T-helper 2 cell treated with Interferon-gamma antibody and Interleukin-4, amounts not matched to agents 100 ng/mL and 5 ng/mL, for 36 hours (primary cell): ENCODE measurements around the gene AGAP3. TPM values are rescaled to one million over a fixed set of nuclear protein-coding genes. Genes with fewer than 3 reads are reported as not detected.
"Not testable (repeated sequence)": the region's sequence is repeated elsewhere in the genome, so short reads cannot be mapped to it uniquely, and the experiment has no call there.

ENCODE experiments used
- intact Hi-C: fragments of 100-400 bp; cut with micrococcal nuclease; formaldehyde crosslinking; loops from one replicate; pipeline ENCODE4 v1.15.1; 2023
- total RNA-seq: library from RNA; stranded (reverse); gene quantifications from 2 replicates; pipeline ENCODE4 v1.2.3, GENCODE V29; 2022

Gene AGAP3
- 26.9 and 29.3 TPM in 2 replicates for total RNA-seq

DNA sequence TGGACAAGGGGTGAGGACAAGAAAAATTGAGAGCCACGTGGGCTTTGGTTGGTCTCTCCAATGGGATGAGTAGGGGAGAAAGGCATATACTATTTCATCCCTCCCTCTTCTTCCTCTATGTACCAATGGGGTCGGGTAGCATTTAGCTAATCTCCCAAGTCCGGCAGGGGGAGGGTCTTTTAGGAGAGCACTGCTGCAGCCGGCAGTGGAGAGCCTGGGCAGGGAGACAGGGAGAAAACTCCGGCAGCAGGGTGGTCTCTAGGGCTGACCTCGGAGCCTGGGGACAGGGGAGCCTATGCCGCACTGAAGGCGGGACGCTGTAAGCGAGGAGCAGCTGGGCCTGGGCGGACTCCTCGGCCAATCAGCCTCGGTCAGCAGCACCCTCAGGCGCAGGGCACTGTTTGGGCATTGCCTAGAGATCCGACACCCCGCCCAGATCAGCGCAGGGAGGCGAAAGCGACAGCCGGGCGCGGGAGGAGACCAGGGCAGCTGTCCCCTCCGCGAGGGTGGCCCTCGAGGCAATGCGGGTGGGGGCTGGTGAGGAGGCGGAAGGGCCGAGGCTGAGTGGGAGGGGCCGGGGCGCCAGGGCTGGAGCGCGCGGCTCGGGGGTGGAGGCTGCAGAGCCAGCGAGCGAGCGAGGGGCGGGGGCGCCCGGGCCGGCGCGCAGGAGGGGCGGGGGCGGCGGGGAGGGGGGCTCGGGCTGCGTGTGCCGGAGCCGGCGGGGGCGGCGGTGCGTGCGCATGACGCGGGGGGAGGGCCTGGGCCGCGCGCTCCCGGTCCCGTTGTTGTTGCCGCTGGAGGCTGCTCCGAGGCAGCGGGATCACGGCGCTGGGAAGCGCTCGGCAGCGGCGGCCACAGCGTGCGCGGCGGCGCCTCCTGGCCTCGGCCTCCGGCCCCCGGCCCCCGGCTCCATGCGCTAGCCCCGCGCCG is at the start of gene AGAP3:
AGAP3 (plus strand) TSS at position 785 of the 930 bp plus-strand sequence. CDS start 267 bp downstream, outside the sequence.
- intact Hi-C loops, result loop anchor here (10.0 kb wide), 1 partner anchor 111 kb away; the partner anchor contains the start of gene KCNH2

DNA sequence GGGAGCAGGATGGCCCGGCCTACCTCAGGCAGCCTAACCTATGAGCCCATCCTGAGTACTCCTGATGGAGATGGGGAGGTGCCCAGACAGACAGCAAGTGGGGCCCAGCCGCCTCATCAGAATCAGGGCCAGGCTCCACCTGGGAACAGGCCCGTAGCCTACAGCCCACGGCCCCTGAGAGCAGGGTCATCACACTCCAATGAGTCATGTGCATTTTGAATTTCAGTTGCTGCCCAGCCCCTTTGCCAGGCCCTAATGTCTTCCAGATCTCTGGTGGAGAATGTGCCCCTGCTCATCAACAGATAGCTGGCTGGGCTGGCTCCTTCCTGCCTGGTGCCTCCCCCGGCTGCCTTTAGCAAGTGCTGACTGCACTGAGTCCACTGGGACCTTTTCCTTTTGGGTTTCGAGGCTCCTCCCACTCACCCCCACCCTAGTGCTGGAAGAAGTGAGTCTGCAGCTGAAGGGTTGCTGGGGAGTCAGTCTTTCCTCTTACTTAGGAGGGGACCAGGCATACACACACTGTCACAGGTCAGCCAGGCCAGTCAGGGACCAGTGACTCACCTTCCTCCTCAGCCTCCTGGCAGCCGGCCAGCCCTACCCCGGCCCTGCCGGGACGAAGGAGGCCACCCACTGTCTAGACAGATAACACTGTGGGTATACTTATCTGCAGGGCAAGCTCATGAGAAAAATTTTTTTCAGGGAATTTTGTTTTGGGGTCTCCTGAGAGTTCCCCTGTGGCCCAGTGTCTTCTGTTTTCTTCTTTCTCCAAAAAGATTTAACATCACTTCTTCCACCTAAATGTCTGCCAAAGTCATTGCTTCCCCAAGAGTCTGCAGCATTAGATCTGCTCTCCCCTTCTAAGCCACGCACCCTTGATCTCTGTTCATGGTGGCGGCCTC is 47.1 kb upstream of the AGAP3 start:
- intact Hi-C loops, result no loop called here

GRCh38 chr7:151039850-151040548 is 46.3 kb upstream of the AGAP3 start:
- intact Hi-C loops, result no loop called here

GRCh38 chr7:151040616-151041375 is 45.5 kb upstream of the AGAP3 start:
- intact Hi-C loops, result no loop called here

DNA sequence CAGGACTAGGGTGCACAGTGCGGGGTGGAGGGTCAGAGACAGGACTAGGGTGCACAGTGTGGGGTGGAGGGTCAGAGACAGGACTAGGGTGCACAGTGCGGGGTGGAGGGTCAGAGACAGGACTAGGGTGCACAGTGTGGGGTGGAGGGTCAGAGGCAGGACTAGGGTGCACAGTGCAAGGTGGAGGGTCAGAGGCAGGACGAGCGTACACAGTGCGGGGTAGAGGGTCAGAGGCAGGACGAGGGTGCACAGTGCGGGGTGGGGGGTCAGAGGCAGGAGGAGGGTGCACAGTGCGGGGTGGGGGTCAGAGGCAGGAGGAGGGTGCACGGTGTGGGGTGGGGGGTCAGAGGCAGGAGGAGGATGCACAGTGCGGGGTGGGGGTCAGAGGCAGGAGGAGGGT is 42.8 kb upstream of the AGAP3 start:
- intact Hi-C loops, result not testable (repeated sequence)

- intact Hi-C loops, result no loop called here
Measured at GRCh38 chr7:151043959-151044358, 42.3 kb upstream of the AGAP3 start.

- intact Hi-C loops, result no loop called here
Measured at GRCh38 chr7:151045262-151045661, 41.0 kb upstream of the AGAP3 start.

DNA sequence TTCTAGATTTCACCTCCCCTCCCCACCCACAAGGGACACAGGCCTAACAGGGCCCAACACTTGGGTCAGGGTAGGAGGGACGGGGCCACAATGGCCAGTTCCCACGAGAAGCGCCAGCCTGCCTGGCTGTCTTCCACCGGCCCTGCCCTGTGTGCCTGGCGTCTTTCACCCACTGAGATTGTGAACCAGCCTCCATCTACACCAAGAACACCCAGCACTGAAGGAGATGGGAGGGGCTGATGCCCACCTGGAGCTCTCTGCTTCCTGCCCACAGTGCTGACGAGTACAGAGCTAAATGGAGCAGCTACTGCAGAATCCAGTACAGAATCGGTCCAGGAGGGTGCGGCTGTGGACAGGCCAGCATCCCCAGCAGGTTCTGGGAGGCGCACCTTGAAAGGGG is 40.3 kb upstream of the AGAP3 start:
- intact Hi-C loops, result no loop called here

- intact Hi-C loops, result no loop called here
Measured at GRCh38 chr7:151046603-151047573, 39.4 kb upstream of the AGAP3 start.

- intact Hi-C loops, result no loop called here
Measured at GRCh38 chr7:151047976-151048815, 38.1 kb upstream of the AGAP3 start, which contains the start of gene ASIC3. ASIC3 (plus strand) TSS chr7:151048531; CDS start chr7:151048886, 355 bp downstream.

GRCh38 chr7:151048911-151049463 is 37.3 kb upstream of the AGAP3 start:
- intact Hi-C loops, result no loop called here

DNA sequence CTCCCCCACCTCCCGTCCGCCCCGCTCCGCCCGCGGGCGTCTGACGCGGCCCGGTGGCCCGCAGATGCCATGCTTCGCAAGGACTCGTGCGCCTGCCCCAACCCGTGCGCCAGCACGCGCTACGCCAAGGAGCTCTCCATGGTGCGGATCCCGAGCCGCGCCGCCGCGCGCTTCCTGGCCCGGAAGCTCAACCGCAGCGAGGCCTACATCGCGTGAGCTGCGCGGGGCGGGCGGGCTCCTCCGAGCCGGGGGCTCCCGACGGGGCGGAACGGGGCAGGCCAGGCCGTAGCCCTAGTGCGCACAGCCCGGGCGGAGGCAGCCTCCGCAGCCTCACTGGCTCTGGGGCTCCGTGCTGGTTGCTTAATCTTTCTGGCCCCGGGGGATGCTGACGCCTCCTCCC is 35.2 kb upstream of the AGAP3 start:
- intact Hi-C loops, result no loop called here

- intact Hi-C loops, result no loop called here
Measured at GRCh38 chr7:151053096-151053495, 33.2 kb upstream of the AGAP3 start.

- intact Hi-C loops, result no loop called here
Measured at GRCh38 chr7:151053751-151054150, 32.5 kb upstream of the AGAP3 start.

- intact Hi-C loops, result loop anchor here (5.0 kb wide), 1 partner anchor 44 kb away; no protein-coding TSS in a partner anchor
Measured at GRCh38 chr7:151056283-151056665, 30.0 kb upstream of the AGAP3 start.

DNA sequence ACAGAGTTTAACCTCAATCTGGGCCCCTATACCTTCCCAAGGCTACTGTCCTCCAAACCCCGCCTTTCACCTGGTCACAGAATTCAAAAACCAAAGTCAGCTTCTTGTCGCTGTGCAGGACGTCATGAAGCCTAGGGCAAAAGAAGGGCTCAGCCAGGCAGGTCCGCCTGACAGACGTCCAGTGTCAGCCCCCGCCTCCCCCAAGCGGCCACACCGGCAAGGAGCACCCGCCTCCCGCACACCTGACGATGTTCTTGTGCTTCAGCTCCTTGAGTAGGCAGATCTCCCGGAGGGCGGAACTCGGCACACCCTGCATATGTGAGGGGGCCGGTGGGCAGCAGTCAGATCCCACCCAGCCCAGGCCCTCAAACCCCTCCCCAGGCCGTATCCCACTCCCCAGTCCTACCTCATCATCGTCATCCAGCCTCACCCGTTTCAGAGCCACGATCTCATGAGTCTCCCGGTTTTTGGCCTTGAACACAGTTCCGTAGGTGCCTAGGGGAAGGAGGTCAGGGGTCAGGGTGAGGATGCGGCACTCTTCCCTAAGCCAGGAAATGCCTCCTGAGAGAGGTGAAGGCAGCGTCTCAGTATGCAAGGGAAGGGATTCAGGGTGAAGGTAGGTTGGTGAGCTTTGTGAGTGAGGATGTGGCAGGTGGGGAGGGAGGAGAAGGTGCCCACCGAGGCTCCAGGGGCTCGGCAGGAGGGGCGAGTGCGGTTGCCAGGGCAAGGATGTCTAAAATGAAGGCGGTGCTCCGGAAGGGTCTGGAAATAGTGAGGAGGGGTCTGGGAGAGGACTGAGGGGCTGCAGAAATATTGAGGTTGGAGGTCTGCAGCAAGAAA is 29.4 kb upstream of the AGAP3 start:
- intact Hi-C loops, result loop anchor here (1.0 to 5.0 kb wide), 2 partner anchors 45 to 170 kb away; partner anchors contain the start of gene ABCF2

GRCh38 chr7:151057506-151057988 is 28.7 kb upstream of the AGAP3 start, which contains the start of gene CDK5:
CDK5 (minus strand) TSS chr7:151057897; CDS start chr7:151057848, 49 bp downstream.
- intact Hi-C loops, result loop anchor here (1.0 to 5.0 kb wide), 2 partner anchors 45 to 170 kb away; partner anchors contain the start of gene ABCF2
